ENCODE data around the gene TBCK.

TBCK gene

GRCh38 chr4:106109929-106110328 is 206.1 kb downstream of the TBCK start:
- Histone ChIP-seq H3K9me3 (ENCODE audit: low read length) (peaks cover 33% of the 10 kb centered on the region), H2AFZ (ENCODE audit: low read depth, low read length) (no peak overlapping the region), H3K4me3 (ENCODE audit: low read length) (no peak overlapping the region), H3K27me3 (ENCODE audit: insufficient read depth, low read length) (no peaks in the 10 kb centered on the region), H3K4me1 (ENCODE audit: insufficient read depth, low read length) (no peaks in the 10 kb centered on the region), H3K36me3 (ENCODE audit: insufficient read depth, low read length) (peaks cover 7% of the 10 kb centered on the region)

- Histone ChIP-seq H3K4me1 (ENCODE audit: insufficient read depth, low read length) (no peaks in the 10 kb centered on the region), H3K9me3 (ENCODE audit: low read length) (peaks cover 23% of the 10 kb centered on the region), H3K36me3 (ENCODE audit: insufficient read depth, low read length) (peaks cover 12% of the 10 kb centered on the region), H2AFZ (ENCODE audit: low read depth, low read length) (no peak overlapping the region), H3K4me3 (ENCODE audit: low read length) (no peak overlapping the region), H3K27me3 (ENCODE audit: insufficient read depth, low read length) (no peaks in the 10 kb centered on the region)
Measured at GRCh38 chr4:106105697-106106096, 210.3 kb downstream of the TBCK start.

DNA sequence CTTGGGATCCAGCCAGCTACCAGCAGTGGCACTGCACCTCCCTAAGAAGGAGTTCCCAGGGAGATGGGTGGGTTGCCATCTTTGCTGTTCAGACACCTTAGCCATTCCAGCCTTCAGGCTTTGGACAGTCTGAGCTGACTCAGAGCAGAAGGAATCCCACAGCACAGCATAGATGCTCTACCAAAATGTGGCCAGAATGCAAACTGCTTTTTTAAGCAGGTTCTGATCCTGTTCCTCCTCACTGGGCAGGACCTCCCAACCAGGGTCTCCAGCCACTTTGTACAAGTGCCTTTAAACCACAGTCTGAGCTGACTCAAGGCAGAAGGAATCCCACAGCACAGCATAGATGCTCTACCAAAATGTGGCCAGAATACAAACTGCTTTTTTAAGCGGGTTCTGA is 211.7 kb downstream of the TBCK start:
- peaks cover 12% of the 10 kb centered on the region for H3K36me3 ChIP-seq (ENCODE audit: insufficient read depth, low read length)

GRCh38 chr4:106096454-106096853 is 219.6 kb downstream of the TBCK start:
- Histone ChIP-seq H3K4me1 (ENCODE audit: insufficient read depth, low read length) (no peaks in the 10 kb centered on the region), H2AFZ (ENCODE audit: low read depth, low read length) (no peak overlapping the region), H3K27me3 (ENCODE audit: insufficient read depth, low read length) (no peaks in the 10 kb centered on the region), H3K9me3 (ENCODE audit: low read length) (peaks cover 5% of the 10 kb centered on the region), H3K4me3 (ENCODE audit: low read length) (no peak overlapping the region), H3K36me3 (ENCODE audit: insufficient read depth, low read length) (peaks cover under 1% of the 10 kb centered on the region)

More for the DNA sequence above, 211.7 kb downstream of the TBCK start:
- Histone ChIP-seq H2AFZ (ENCODE audit: low read depth, low read length) (no peak overlapping the region), H3K27me3 (ENCODE audit: insufficient read depth, low read length) (no peaks in the 10 kb centered on the region), H3K4me3 (ENCODE audit: low read length) (no peak overlapping the region), H3K9me3 (ENCODE audit: low read length) (peaks cover 12% of the 10 kb centered on the region), H3K4me1 (ENCODE audit: insufficient read depth, low read length) (no peaks in the 10 kb centered on the region)

DNA sequence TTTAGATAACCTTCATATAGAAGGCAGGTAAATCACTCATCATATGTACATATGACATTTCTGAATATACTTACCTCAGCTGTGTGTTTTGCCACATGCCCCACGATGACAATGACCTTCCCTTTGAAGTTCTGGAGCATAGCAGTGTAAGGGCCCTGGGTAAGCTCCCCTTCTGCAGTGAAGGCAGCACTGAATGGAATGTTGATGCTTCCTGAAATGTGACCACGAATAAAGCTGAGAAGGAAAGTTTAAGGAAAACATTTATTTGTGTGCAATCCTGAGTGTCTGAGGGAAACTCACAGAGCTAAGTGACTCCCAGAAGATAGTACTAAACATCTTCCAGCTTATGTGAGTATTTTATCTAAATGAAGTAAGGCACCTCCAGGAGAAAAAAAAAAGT is 220.6 kb downstream of the TBCK start:
- no peak overlapping the region for H3K4me3 ChIP-seq (ENCODE audit: low read length)
- peaks cover 8% of the 10 kb centered on the region for H3K36me3 ChIP-seq (ENCODE audit: insufficient read depth, low read length)
- peaks cover 13% of the 10 kb centered on the region for H3K9me3 ChIP-seq (ENCODE audit: low read length)
- H3K27me3 ChIP-seq (ENCODE audit: insufficient read depth, low read length): no peaks in the 10 kb centered on the region
- H2AFZ ChIP-seq (ENCODE audit: low read depth, low read length): no peak overlapping the region
- no peaks in the 10 kb centered on the region for H3K4me1 ChIP-seq (ENCODE audit: insufficient read depth, low read length)

GRCh38 chr4:106092361-106093040 is 223.5 kb downstream of the TBCK start:
- no peaks in the 10 kb centered on the region for H3K4me1 ChIP-seq (ENCODE audit: insufficient read depth, low read length)
- H3K4me3 ChIP-seq (ENCODE audit: low read length): no peak overlapping the region
- peaks cover 20% of the 10 kb centered on the region for H3K36me3 ChIP-seq (ENCODE audit: insufficient read depth, low read length)
- H2AFZ ChIP-seq (ENCODE audit: low read depth, low read length): no peak overlapping the region
- H3K9me3 ChIP-seq (ENCODE audit: low read length): peaks cover 28% of the 10 kb centered on the region
- no peaks in the 10 kb centered on the region for H3K27me3 ChIP-seq (ENCODE audit: insufficient read depth, low read length)

DNA sequence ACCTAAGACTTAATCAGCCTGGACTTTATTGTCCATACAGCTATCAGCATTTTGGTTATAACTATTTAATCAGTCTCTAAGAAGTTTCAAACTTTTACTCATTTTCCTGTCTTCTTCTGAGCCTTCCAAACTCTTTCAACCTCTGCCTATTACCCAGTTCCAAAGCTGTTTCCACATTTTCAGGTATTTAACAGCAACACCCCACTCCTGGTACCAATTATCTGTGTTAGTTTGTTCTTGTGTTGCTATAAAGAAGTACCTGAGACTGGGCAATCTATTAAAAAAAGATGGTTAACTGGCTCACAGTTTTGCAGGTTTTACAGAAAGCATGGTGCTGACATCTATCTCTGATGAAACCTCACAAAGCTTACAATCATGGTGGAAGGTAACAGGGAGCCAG is 225.2 kb downstream of the TBCK start:
- Histone ChIP-seq H3K4me1 (ENCODE audit: insufficient read depth, low read length) (no peaks in the 10 kb centered on the region), H2AFZ (ENCODE audit: low read depth, low read length) (no peak overlapping the region), H3K36me3 (ENCODE audit: insufficient read depth, low read length) (peaks cover 20% of the 10 kb centered on the region), H3K9me3 (ENCODE audit: low read length) (peaks cover 28% of the 10 kb centered on the region), H3K27me3 (ENCODE audit: insufficient read depth, low read length) (no peaks in the 10 kb centered on the region), H3K4me3 (ENCODE audit: low read length) (no peak overlapping the region)

DNA sequence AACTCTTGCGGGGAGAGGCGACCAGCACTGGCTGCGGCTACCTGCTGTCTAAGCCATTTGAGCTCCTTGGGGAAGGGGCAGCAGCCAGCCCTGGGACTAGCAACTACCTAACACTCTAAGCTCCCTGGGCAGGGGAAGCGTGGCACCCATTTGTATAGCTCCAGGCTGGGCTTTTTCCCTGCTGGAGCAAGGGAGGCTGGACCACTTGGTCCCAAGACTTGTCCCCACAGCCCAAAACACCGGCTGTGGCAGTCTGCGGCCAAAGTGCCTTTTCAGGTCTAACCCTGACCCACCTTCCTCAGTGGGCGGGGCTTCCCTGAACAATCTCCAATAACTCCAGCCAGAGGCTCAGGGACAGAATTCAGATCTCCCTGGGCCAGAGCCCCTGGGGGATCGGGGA is 232.9 kb downstream of the TBCK start:
- no peaks in the 10 kb centered on the region for H3K27me3 ChIP-seq (ENCODE audit: insufficient read depth, low read length)
- H2AFZ ChIP-seq (ENCODE audit: low read depth, low read length): no peak overlapping the region
- H3K4me1 ChIP-seq (ENCODE audit: insufficient read depth, low read length): no peaks in the 10 kb centered on the region
- H3K4me3 ChIP-seq (ENCODE audit: low read length): no peak overlapping the region
- H3K9me3 ChIP-seq (ENCODE audit: low read length): peaks cover 8% of the 10 kb centered on the region
- H3K36me3 ChIP-seq (ENCODE audit: insufficient read depth, low read length): no peaks in the 10 kb centered on the region

GRCh38 chr4:106080376-106080775 is 235.6 kb downstream of the TBCK start:
- Histone ChIP-seq H3K27me3 (ENCODE audit: insufficient read depth, low read length) (no peaks in the 10 kb centered on the region), H3K4me1 (ENCODE audit: insufficient read depth, low read length) (no peaks in the 10 kb centered on the region), H2AFZ (ENCODE audit: low read depth, low read length) (no peak overlapping the region), H3K4me3 (ENCODE audit: low read length) (no peak overlapping the region), H3K36me3 (ENCODE audit: insufficient read depth, low read length) (no peaks in the 10 kb centered on the region), H3K9me3 (ENCODE audit: low read length) (peaks cover 6% of the 10 kb centered on the region)

- no peak overlapping the region for H2AFZ ChIP-seq (ENCODE audit: low read depth, low read length)
- peaks cover 2% of the 10 kb centered on the region for H3K36me3 ChIP-seq (ENCODE audit: insufficient read depth, low read length)
- H3K27me3 ChIP-seq (ENCODE audit: insufficient read depth, low read length): no peaks in the 10 kb centered on the region
- no peaks in the 10 kb centered on the region for H3K4me1 ChIP-seq (ENCODE audit: insufficient read depth, low read length)
- no peak overlapping the region for H3K4me3 ChIP-seq (ENCODE audit: low read length)
- H3K9me3 ChIP-seq (ENCODE audit: low read length): peaks cover 8% of the 10 kb centered on the region
Measured at GRCh38 chr4:106079616-106080015, 236.4 kb downstream of the TBCK start.

DNA sequence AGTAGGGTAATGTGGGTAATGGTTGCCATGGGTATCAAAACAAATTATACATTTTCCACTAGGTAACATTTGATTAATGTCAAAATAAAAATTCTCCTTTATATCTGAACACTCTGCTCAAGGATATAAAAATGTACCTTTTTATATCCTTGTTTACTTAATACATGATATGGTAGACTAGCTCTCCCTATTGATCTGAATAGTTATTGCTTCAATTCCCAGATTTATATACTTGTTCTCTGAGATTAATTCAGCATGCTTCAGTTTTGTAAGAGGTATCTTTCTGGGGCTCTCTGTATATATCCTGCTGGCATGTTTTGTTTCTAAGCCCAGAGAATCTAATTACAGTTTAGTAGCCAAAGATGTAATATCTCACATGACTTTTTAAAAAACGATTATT is 251.0 kb downstream of the TBCK start:
- Histone ChIP-seq H2AFZ (ENCODE audit: low read depth, low read length) (no peak overlapping the region), H3K9me3 (ENCODE audit: low read length) (no peaks in the 10 kb centered on the region), H3K27me3 (ENCODE audit: insufficient read depth, low read length) (no peaks in the 10 kb centered on the region), H3K4me1 (ENCODE audit: insufficient read depth, low read length) (no peaks in the 10 kb centered on the region), H3K36me3 (ENCODE audit: insufficient read depth, low read length) (peaks cover 4% of the 10 kb centered on the region), H3K4me3 (ENCODE audit: low read length) (no peak overlapping the region)

DNA sequence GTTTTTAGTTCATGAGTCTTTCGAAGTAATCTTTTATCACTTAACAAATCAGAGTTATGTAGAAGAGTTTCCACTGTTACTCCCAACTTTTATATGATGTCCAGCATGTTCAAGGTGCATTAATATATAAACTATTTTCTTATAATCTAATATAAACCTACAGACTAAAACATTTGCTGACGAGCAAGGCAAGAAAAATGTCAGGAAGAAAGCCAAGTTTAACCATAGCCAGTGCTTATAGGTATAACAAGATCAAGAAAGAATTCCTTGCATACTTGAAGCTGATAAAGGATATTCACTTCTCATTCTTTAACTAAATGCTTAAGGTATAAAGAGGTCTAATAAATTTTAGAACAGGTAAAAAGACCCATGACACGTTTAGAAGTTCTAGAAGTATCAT is 253.0 kb downstream of the TBCK start:
- Histone ChIP-seq H3K27me3 (ENCODE audit: insufficient read depth, low read length) (no peaks in the 10 kb centered on the region), H3K4me3 (ENCODE audit: low read length) (no peak overlapping the region), H3K4me1 (ENCODE audit: insufficient read depth, low read length) (no peaks in the 10 kb centered on the region), H3K36me3 (ENCODE audit: insufficient read depth, low read length) (peaks cover 4% of the 10 kb centered on the region), H3K9me3 (ENCODE audit: low read length) (no peaks in the 10 kb centered on the region), H2AFZ (ENCODE audit: low read depth, low read length) (no peak overlapping the region)

DNA sequence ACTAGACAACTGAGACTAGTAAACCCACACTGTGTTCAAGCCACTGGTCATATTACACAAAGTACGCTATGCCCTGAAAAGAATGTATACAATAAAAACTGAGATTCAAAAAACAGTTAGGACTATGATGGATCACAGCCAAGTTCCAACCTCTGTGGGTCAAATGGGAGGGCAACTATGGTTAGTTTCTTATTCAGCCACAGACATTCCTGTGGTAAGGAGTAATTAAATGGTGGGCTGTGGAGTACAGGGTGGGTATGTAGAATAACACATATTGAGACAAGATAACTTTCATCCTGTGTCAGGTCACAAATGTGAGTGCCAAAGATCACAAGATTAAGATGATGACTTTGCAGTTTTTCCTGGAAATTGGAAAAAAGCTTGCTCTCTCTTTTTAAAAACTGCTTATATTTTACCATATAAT is 253.5 kb downstream of the TBCK start:
- Histone ChIP-seq H3K4me1 (ENCODE audit: insufficient read depth, low read length) (no peaks in the 10 kb centered on the region), H3K27me3 (ENCODE audit: insufficient read depth, low read length) (no peaks in the 10 kb centered on the region), H3K9me3 (ENCODE audit: low read length) (no peaks in the 10 kb centered on the region), H3K36me3 (ENCODE audit: insufficient read depth, low read length) (peaks cover 4% of the 10 kb centered on the region), H2AFZ (ENCODE audit: low read depth, low read length) (no peak overlapping the region), H3K4me3 (ENCODE audit: low read length) (no peak overlapping the region)

GRCh38 chr4:106058921-106059320 is 257.1 kb downstream of the TBCK start:
- Histone ChIP-seq H3K36me3 (ENCODE audit: insufficient read depth, low read length) (peaks cover 4% of the 10 kb centered on the region), H2AFZ (ENCODE audit: low read depth, low read length) (no peak overlapping the region), H3K4me3 (ENCODE audit: low read length) (no peak overlapping the region), H3K9me3 (ENCODE audit: low read length) (no peaks in the 10 kb centered on the region), H3K27me3 (ENCODE audit: insufficient read depth, low read length) (no peaks in the 10 kb centered on the region), H3K4me1 (ENCODE audit: insufficient read depth, low read length) (no peaks in the 10 kb centered on the region)

All from neuron (in vitro differentiated cells).